ENCODE results near the gene EPM2AIP1. TPM values are rescaled to one million over a fixed set of nuclear protein-coding genes. Genes with fewer than 3 reads are reported as not detected.

EPM2AIP1 gene
- total and polyA plus RNA-seq, 9 of the 15 experiments (the other 6 are each of a cell fraction or from before 2014, with no cell fraction given), result 6.7 to 44.8 (median 25.2) TPM

GRCh38 chr3:36993326-36994283 lies 674 bp upstream of the EPM2AIP1 start, which contains the start of gene MLH1 (continued):
- TF ChIP-seq HMGN3 (IDR thresholded peaks at IDR 0.05; ENCODE audit: borderline replicate concordance, extremely low read depth, insufficient read length, low read depth, low read length) (no peak), ESRRA (IDR thresholded peaks at IDR 0.05; ENCODE audit: borderline replicate concordance, low read depth) (peak; percentile 40), ZBTB17 (CRISPR knock-in tag; IDR thresholded peaks at IDR 0.05) (peak; percentile 38; the same call in 1 of the 2 replicates), SIN3A (IDR thresholded peaks at IDR 0.05; ENCODE audit: borderline replicate concordance in 2 of 2, control insufficient read depth in 1 of 2, low read depth in 2 of 2, low read length in 2 of 2) (peak; percentile 46 to 89; a peak in 3 of 4 replicates), DIDO1 (tag; IDR thresholded peaks at IDR 0.05; ENCODE audit: low read depth) (peak; percentile 72; the same call in 1 of the 2 replicates), LCOR (CRISPR knock-in tag; IDR thresholded peaks at IDR 0.05) (peak; percentile 71), RBM39 (optimal IDR thresholded peaks at IDR 0.05; ENCODE audit: low read depth, low read length) (no peak), NCOA6 (IDR thresholded peaks at IDR 0.05) (no peak), CTBP1 (IDR thresholded peaks at IDR 0.05; ENCODE audit: borderline replicate concordance) (peak; percentile 73), GABPA (tag; conservative IDR thresholded peaks at IDR 0.05; ENCODE audit: low read depth) (peak; percentile 95), MNT (conservative IDR thresholded peaks at IDR 0.05) (peak; percentile 94 to 97), ZNF175 (CRISPR knock-in tag; IDR thresholded peaks at IDR 0.05; ENCODE audit: low read depth) (peak; percentile 82; the same call in 1 of the 2 replicates), RHOXF2B (CRISPR knock-in tag; conservative IDR thresholded peaks at IDR 0.05) (peak; percentile 88; the same call in 1 of the 2 replicates), ZNF639 (CRISPR knock-in tag; conservative IDR thresholded peaks at IDR 0.05 in 1 of 2, IDR thresholded peaks at IDR 0.05 in 1 of 2) (0 out of 4 replicates have a peak, but pooled peaks of 1 of the 2 experiments have one; percentile 11), HMGXB4 (CRISPR knock-in tag; IDR thresholded peaks at IDR 0.05) (no peak), CBX3 (IDR thresholded peaks at IDR 0.05; ENCODE audit: borderline replicate concordance in 1 of 2, low read length in 2 of 2) (peak in 1 of 2 experiments; percentile 90; a peak in 1 of 3 replicates), E2F3 (CRISPR knock-in tag; IDR thresholded peaks at IDR 0.05) (peak; percentile 99), NCOA1 (IDR thresholded peaks at IDR 0.05; ENCODE audit: low read depth) (peak; percentile 33; the same call in 1 of the 2 replicates), ZNF764 (CRISPR knock-in tag; IDR thresholded peaks at IDR 0.05; ENCODE audit: low read depth) (0 out of 2 replicates have a peak, but pooled peaks have one; percentile 2)
